Endometrial microvascular endothelial cells (primary cell): ENCODE results near the gene RIBC2. TPM values are rescaled to one million over a fixed set of nuclear protein-coding genes. Genes with fewer than 3 reads are reported as not detected.
"Not testable (repeated sequence)": the region's sequence is repeated elsewhere in the genome, so short reads cannot be mapped to it uniquely, and the experiment has no call there.

Experiments used
- in situ Hi-C: cut with HindIII; loops from 2 replicates; pipeline ENCODE4 v1.10.0; 2017; ENCODE audit warnings: low sequenced_read_pairs, low pct_unique_long_range_greater_than_20kb; ENCODE audit errors: inconsistent ontology term
- total RNA-seq: library from RNA; depleted of rRNA; stranded (reverse); fragments of >200 nt; gene quantifications from one replicate; pipeline ENCODE4 v1.2.3, GENCODE V29; 2015; ENCODE audit errors: inconsistent ontology term

RIBC2 gene
- total RNA-seq, 1 donor from 2014 or later = 7.8 TPM

GRCh38 chr22:45444168-45444567 is 30.7 kb downstream of the RIBC2 start:
- in situ Hi-C loops = no loop called here

GRCh38 chr22:45445031-45445710 is 31.7 kb downstream of the RIBC2 start:
- in situ Hi-C loops = no loop called here

GRCh38 chr22:45446216-45446615 is 32.7 kb downstream of the RIBC2 start:
- in situ Hi-C loops = no loop called here

GRCh38 chr22:45447596-45447995 is 34.1 kb downstream of the RIBC2 start:
- in situ Hi-C loops = not testable (repeated sequence)

- in situ Hi-C loops = no loop called here
Observed at GRCh38 chr22:45448431-45448830, 34.9 kb downstream of the RIBC2 start.

- in situ Hi-C loops = not testable (repeated sequence)
Observed at GRCh38 chr22:45449442-45449841, 35.9 kb downstream of the RIBC2 start.

GRCh38 chr22:45450101-45450785 is 36.8 kb downstream of the RIBC2 start:
- in situ Hi-C loops = no loop called here

GRCh38 chr22:45450921-45451651 is 37.6 kb downstream of the RIBC2 start:
- in situ Hi-C loops = no loop called here

GRCh38 chr22:45451972-45452371 is 38.5 kb downstream of the RIBC2 start:
- in situ Hi-C loops = no loop called here

- in situ Hi-C loops = no loop called here
Observed at GRCh38 chr22:45452565-45453379, 39.3 kb downstream of the RIBC2 start.

- in situ Hi-C loops = no loop called here
Observed at GRCh38 chr22:45453764-45454163, 40.3 kb downstream of the RIBC2 start.

GRCh38 chr22:45454275-45454674 is 40.8 kb downstream of the RIBC2 start:
- in situ Hi-C loops = no loop called here

- in situ Hi-C loops = no loop called here
Observed at GRCh38 chr22:45455212-45455611, 41.7 kb downstream of the RIBC2 start.

- in situ Hi-C loops = no loop called here
Observed at GRCh38 chr22:45455621-45456020, 42.1 kb downstream of the RIBC2 start.

GRCh38 chr22:45456811-45457210 is 43.3 kb downstream of the RIBC2 start:
- in situ Hi-C loops = no loop called here

GRCh38 chr22:45458532-45458931 is 45.0 kb downstream of the RIBC2 start:
- in situ Hi-C loops = no loop called here

GRCh38 chr22:45459235-45459634 is 45.7 kb downstream of the RIBC2 start:
- in situ Hi-C loops = no loop called here

- in situ Hi-C loops = no loop called here
Observed at GRCh38 chr22:45460288-45461109, 47.0 kb downstream of the RIBC2 start.
